ENCODE results near the gene ATRNL1. TPM values are rescaled to one million over a fixed set of nuclear protein-coding genes. Genes with fewer than 3 reads are reported as not detected.
"Not testable (repeated sequence)": the region's sequence is repeated elsewhere in the genome, so short reads cannot be mapped to it uniquely, and the experiment has no call there.

The ATRNL1 gene
- total RNA-seq, 2 experiments from 2014 or later = 0.41 to 1.0 TPM

DNA sequence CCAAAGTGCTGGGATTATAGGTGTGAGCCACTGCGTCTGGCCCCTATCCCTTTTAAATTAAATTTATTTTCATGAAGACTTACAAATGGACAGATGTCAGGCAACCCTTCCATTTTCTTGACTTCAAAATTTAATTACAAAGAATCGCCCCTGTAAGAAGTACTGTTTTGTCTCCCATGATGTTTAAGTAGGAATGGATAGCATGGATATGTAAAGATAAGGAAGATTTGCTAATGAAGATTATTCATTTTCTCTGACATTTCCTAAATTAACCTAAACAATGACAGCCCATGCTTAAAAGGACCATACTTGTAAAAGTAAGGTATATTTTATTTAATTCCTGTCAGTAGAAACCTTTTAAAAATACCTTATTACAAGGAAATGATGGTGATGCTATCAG is 627.0 kb downstream of the ATRNL1 start:
- Mint-ChIP-seq H3K27ac (no peak overlapping the region), H3K4me1 (no peaks in the 10 kb centered on the region), H3K27me3 (no peaks in the 10 kb centered on the region), H3K9me3 (peaks cover 4% of the 10 kb centered on the region), H3K4me3 (no peak overlapping the region), H3K36me3 (no peaks in the 10 kb centered on the region)
- DNase-seq = no peak

DNA sequence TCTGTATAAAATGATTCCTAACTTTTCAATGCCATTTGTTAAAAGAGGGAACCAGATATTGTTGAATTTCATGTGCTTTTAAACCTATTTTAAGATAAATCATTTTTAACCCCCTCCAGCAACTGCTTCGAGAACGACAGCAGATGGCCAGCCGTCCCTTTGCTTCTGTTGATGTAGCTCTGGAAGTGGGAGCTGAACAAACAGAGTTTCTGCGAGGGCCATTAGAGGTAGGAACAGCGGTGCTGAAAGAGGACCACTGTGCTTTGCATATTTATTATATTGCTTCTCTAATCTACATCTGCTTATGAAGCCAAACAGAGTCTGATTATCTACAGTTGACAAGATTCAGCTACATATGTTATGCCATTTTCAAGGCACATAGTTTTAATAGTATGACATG is 634.0 kb downstream of the ATRNL1 start:
- DNase-seq = no peak
- no peak overlapping the region for H3K27ac Mint-ChIP-seq
- no peaks in the 10 kb centered on the region for H3K4me1 Mint-ChIP-seq
- H3K9me3 Mint-ChIP-seq = peaks cover 2% of the 10 kb centered on the region
- H3K27me3 Mint-ChIP-seq = no peaks in the 10 kb centered on the region
- H3K36me3 Mint-ChIP-seq = no peaks in the 10 kb centered on the region
- H3K4me3 Mint-ChIP-seq = no peak overlapping the region

DNA sequence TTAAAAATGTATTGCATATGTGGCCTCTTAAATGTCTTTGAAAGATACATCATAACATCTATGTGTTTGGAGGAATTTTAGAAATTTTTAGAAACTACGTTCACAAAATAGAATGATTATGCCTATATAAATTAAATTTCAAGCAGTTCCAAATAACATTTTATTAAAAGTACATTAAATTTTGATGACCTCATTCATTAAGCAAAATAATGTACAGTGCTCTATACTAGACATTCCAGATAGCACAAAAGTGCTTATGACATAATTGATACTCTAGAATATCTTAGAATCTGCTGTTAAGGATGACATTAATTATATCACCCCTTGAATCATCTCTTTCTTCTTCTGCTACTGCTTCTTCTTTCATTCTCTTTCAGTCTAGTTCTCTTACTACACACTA is 650.9 kb downstream of the ATRNL1 start:
- H3K36me3 Mint-ChIP-seq = no peaks in the 10 kb centered on the region
- no peaks in the 10 kb centered on the region for H3K9me3 Mint-ChIP-seq
- H3K4me3 Mint-ChIP-seq = no peak overlapping the region
- no peak for DNase-seq
- H3K4me1 Mint-ChIP-seq = no peaks in the 10 kb centered on the region
- H3K27me3 Mint-ChIP-seq = no peaks in the 10 kb centered on the region
- no peak overlapping the region for H3K27ac Mint-ChIP-seq

DNA sequence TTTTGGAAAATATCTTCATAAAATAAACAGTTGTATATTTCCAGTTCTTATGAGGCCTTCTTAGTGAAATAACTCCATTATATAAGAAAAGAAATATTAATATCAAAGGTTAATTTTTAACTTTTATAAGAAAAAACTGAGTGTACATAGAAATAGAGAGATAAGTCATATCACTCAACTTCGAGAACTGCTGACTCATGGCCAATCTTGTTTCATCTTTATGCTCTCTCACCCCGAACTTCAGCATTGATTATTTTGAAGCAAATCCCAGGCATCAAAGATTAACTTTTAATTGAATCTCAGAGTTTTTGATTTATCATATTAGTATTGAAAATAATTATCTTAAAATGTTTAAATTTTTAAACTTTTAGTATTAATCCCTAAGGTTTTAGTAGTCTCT is 652.8 kb downstream of the ATRNL1 start:
- Mint-ChIP-seq H3K27ac (no peak overlapping the region), H3K4me1 (no peaks in the 10 kb centered on the region), H3K9me3 (no peaks in the 10 kb centered on the region), H3K4me3 (no peak overlapping the region), H3K36me3 (no peaks in the 10 kb centered on the region), H3K27me3 (no peaks in the 10 kb centered on the region)
- DNase-seq = no peak

DNA sequence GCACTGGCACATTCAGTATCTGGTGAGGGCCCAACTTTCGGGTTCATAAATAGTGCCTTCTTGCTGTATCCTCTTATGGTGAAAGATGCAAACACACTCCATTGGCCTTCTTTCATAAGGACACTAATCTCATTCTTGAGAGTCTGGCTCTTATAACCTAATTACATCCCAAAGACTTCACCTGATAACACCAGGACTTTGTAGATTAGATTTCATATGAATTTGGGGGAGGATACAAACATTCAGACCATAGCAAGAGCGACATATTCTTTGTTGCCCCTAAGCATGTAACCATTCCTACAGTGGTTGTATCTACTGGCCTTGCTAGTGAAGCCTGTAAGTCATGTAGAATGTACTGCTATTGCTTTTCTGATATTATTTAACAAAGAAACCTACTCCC is 654.6 kb downstream of the ATRNL1 start:
- Mint-ChIP-seq H3K4me3 (no peak overlapping the region), H3K27me3 (no peaks in the 10 kb centered on the region), H3K36me3 (no peaks in the 10 kb centered on the region)

DNA sequence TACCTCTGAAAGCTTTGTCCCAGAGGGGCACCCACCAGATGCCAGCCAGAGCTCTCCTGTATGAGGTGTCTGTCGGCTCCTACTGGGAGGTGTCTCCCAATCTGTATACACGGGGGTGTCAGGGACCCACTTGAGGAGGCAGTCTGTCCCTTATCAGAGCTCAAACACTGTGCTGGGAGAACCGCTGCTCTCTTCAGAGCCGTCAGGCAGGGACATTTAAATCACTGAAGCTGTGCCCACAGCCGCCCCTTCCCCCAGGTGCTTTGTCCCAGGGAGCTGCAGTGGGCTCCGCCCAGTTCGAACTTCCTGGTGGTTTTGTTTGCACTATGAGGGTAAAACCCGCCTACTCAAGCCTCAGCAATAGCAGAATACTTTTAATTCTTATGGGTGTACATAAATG is 665.3 kb downstream of the ATRNL1 start:
- H3K9me3 Mint-ChIP-seq = peaks cover 18% of the 10 kb centered on the region
- H3K27me3 Mint-ChIP-seq, H3K4me3 Mint-ChIP-seq, H3K27ac Mint-ChIP-seq, H3K4me1 Mint-ChIP-seq, H3K36me3 Mint-ChIP-seq, DNase-seq: not testable (repeated sequence)

More for the DNA sequence above, 654.6 kb downstream of the ATRNL1 start:
- Mint-ChIP-seq H3K4me1 (no peaks in the 10 kb centered on the region), H3K27ac (no peak overlapping the region), H3K9me3 (peaks cover 1% of the 10 kb centered on the region)
- no peak for DNase-seq

DNA sequence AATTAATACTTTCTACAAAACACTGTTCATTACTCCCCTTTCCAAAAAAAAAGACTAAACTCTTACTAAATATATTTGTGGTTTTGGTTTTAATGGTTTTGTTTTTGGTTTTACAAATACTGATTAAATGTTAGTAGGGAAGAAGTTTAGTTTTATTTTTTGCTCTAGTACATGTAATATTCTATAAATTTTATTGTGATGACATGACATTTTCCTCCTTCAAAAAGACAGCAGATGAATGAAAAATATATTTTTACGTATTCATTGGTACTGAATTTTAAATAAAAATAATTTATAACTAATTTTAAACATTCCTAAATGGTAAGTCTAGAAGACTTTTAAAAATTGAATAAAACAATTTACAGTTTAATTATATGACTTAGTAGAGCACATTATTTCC is 667.0 kb downstream of the ATRNL1 start:
- Mint-ChIP-seq H3K4me1 (no peaks in the 10 kb centered on the region), H3K27me3 (no peaks in the 10 kb centered on the region), H3K4me3 (no peak overlapping the region), H3K9me3 (peaks cover 11% of the 10 kb centered on the region), H3K36me3 (no peaks in the 10 kb centered on the region), H3K27ac (no peak overlapping the region)
- no peak for DNase-seq

DNA sequence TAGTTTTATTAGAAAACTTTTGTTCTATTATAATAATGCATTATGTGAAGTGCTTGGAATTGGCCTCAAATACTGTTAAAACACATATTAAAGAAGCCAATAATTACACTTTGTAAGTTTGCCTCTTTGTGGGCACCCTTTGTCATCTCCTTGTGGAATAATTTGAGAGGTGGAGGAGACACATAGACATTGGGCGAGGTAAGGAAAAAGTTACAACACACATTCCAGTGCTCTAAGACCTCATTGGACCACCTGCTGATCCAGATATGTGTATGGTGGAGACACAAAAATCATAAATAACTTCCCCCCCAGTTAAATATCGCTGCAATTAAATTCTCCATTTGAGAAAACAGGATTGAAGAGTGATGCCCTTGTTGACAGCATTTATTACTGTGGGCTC is 668.0 kb downstream of the ATRNL1 start:
- H3K27me3 Mint-ChIP-seq = no peaks in the 10 kb centered on the region
- no peaks in the 10 kb centered on the region for H3K36me3 Mint-ChIP-seq
- H3K4me3 Mint-ChIP-seq = no peak overlapping the region
- no peaks in the 10 kb centered on the region for H3K4me1 Mint-ChIP-seq
- no peak overlapping the region for H3K27ac Mint-ChIP-seq
- H3K9me3 Mint-ChIP-seq = peaks cover 6% of the 10 kb centered on the region
- no peak for DNase-seq

DNA sequence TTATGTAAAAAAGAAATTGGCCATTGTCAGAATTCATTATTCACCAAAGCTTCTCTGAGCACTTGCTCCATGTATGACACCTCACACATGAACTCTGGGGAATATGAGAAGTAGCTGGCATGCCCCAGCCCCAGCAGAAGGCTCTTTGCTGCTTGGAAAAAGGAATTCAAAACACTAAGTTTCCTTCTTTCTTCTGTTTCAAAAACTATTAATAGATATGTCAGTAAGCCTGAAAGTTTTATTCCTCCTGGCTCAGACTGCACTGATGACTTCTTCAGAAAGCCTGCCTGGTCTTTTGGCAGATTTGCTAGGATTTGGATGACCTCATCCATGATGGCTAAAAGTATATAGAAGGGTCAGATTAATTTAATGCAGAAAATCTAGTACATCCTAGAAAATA is 668.9 kb downstream of the ATRNL1 start:
- H3K27ac Mint-ChIP-seq = no peak overlapping the region
- H3K4me3 Mint-ChIP-seq = no peak overlapping the region
- no peak for DNase-seq
- H3K9me3 Mint-ChIP-seq = peaks cover 2% of the 10 kb centered on the region
- no peaks in the 10 kb centered on the region for H3K4me1 Mint-ChIP-seq
- H3K27me3 Mint-ChIP-seq = no peaks in the 10 kb centered on the region
- no peaks in the 10 kb centered on the region for H3K36me3 Mint-ChIP-seq

DNA sequence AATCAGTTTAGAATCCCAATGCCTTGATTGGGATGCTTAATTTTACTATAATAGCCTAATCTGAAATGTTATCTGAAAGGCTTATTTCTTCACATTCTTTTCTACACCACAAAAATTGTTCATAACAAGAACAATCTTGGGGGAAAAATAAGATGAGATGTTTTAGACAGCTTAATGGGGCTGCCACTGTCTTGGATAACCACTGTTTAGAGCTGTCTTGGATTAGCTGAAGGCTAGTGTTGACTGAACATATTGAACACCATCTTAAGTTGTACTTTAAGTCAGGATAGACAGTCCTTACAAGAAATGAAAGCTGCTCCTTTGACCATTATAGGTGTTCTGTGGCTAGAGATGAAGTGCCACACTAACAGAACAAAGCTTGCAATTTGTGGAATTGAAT is 678.6 kb downstream of the ATRNL1 start:
- no peaks in the 10 kb centered on the region for H3K4me1 Mint-ChIP-seq
- H3K4me3 Mint-ChIP-seq = no peak overlapping the region
- DNase-seq = no peak
- H3K36me3 Mint-ChIP-seq = no peaks in the 10 kb centered on the region
- H3K27me3 Mint-ChIP-seq = no peaks in the 10 kb centered on the region
- no peak overlapping the region for H3K27ac Mint-ChIP-seq
- no peaks in the 10 kb centered on the region for H3K9me3 Mint-ChIP-seq

DNA sequence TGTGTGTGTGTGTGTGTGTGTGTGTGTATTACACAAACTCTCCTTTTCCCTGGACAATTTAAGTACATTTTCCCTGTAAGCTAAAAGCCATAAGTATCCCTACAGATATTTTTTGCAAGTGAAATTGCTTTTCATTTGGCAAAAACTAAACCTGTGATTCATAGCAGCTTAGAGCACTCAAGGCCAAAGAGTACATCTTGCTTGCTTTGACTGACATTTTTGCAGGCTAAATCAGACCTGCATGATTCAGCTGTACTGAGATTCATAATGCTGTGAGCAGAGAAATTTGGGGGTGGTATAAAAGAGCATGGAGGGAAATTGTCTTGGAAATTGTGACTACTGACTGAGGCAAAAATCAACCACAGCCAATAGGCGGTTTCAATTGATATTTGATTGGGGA is 679.4 kb downstream of the ATRNL1 start:
- no peak for DNase-seq
- no peaks in the 10 kb centered on the region for H3K4me1 Mint-ChIP-seq
- no peaks in the 10 kb centered on the region for H3K9me3 Mint-ChIP-seq
- H3K27ac Mint-ChIP-seq = no peak overlapping the region
- H3K27me3 Mint-ChIP-seq = no peaks in the 10 kb centered on the region
- no peaks in the 10 kb centered on the region for H3K36me3 Mint-ChIP-seq
- no peak overlapping the region for H3K4me3 Mint-ChIP-seq

DNA sequence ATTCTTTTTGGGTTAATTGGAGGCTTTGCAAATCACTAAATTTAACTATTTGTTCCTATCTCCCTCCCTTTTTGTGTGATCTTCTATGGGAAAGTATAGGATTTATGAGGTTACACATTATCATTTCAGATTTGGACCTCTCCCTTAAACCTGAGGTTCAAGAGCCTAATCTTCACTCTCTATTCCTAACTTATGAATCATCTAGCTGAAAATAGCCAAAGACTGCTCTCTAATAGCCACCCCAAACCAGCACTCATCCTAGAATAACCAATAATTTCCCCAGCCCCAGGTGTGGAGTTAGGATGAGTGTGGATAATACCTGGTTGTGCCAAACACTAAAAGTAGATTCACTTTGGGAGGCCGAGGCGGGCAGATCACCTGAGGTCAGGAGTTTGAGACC is 680.7 kb downstream of the ATRNL1 start:
- H3K9me3 Mint-ChIP-seq = no peaks in the 10 kb centered on the region
- H3K27me3 Mint-ChIP-seq = no peaks in the 10 kb centered on the region
- DNase-seq = no peak
- H3K36me3 Mint-ChIP-seq = no peaks in the 10 kb centered on the region
- no peaks in the 10 kb centered on the region for H3K4me1 Mint-ChIP-seq
- H3K27ac Mint-ChIP-seq = no peak overlapping the region
- H3K4me3 Mint-ChIP-seq = no peak overlapping the region

DNA sequence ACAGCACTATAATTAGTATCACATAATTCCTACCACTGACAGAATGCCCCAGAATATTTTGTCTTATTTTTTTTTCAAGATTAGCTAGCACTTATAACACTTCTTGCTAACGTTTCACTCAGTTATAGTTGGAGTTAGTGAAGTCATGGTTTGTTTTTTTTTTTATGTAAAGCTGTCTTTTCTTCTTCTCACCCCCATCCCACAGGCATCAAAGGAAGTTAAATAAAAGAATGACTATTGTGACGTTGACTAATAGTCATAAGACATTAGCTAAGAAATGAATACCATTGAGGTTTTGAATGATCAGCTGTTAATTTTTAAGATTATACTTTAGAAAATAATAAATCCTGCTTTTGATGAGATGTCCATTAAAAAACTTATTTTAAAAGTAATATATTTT is 681.6 kb downstream of the ATRNL1 start:
- H3K27ac Mint-ChIP-seq = no peak overlapping the region
- no peaks in the 10 kb centered on the region for H3K9me3 Mint-ChIP-seq
- H3K27me3 Mint-ChIP-seq = no peaks in the 10 kb centered on the region
- no peak overlapping the region for H3K4me3 Mint-ChIP-seq
- no peak for DNase-seq
- no peaks in the 10 kb centered on the region for H3K36me3 Mint-ChIP-seq
- H3K4me1 Mint-ChIP-seq = no peaks in the 10 kb centered on the region

DNA sequence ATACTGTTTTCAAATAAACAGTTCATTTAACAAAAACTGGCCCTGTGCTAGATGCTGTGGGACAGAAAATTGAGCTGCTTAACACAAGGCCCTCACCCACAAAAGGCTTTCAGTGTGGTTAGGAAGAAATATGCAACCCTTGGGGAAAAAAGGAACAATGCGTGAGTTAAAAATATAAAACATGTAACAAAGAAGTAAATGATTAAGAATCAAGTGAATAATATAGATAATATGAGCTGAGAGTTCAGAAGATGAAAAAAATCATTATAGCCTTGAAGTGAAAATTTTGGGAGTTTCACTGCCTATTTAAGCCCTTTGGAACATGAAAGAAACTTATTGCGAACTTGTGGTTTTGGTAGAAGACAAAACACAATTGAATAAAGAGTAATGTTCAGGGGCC is 684.5 kb downstream of the ATRNL1 start:
- Mint-ChIP-seq H3K4me1 (no peaks in the 10 kb centered on the region), H3K27ac (no peak overlapping the region), H3K9me3 (peaks cover 2% of the 10 kb centered on the region), H3K4me3 (no peak overlapping the region), H3K36me3 (no peaks in the 10 kb centered on the region), H3K27me3 (no peaks in the 10 kb centered on the region)
- DNase-seq = no peak

DNA sequence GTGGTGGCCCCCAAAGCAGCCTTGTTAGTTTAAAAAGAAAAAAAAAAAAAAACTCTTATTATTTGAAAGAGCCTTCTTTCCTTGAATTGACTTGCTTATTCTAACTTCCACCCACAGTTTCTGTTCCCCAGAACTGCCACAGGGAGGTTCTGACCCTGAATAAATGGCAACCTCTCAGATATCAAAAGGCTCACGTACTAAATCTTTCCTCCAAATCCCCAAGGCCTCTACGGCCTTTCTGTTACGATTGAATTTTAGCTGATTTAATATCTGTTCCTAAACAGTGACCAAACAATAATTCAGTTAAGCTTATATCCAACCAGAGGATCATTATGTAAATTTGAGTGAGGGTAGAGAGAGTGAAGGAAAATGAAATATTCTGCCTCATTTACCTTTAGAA is 697.1 kb downstream of the ATRNL1 start:
- Mint-ChIP-seq H3K4me1 (no peaks in the 10 kb centered on the region), H3K36me3 (no peaks in the 10 kb centered on the region)

DNA sequence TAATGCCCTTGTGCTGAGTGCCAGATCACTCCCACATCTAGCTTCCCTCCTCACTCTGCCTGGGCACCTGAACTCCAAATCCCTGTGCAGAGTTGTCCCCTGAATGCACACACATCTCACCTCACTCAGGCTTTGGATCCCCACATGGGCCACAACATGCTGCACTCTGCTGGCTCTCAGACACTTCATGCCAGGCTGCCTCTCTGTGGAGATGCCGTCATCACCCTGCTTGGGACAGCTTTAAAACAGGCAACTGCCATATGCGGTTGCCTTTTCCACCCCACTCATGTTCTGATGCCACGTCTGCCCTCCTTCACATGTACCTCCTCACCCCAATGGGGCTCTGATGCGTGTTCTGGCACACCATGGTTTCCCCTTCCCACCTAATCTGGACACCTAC is 702.8 kb downstream of the ATRNL1 start:
- DNase-seq = no peak

More for the DNA sequence above, 697.1 kb downstream of the ATRNL1 start:
- Mint-ChIP-seq H3K9me3 (peaks cover 2% of the 10 kb centered on the region), H3K27me3 (no peaks in the 10 kb centered on the region), H3K27ac (no peak overlapping the region), H3K4me3 (no peak overlapping the region)
- no peak for DNase-seq

DNA sequence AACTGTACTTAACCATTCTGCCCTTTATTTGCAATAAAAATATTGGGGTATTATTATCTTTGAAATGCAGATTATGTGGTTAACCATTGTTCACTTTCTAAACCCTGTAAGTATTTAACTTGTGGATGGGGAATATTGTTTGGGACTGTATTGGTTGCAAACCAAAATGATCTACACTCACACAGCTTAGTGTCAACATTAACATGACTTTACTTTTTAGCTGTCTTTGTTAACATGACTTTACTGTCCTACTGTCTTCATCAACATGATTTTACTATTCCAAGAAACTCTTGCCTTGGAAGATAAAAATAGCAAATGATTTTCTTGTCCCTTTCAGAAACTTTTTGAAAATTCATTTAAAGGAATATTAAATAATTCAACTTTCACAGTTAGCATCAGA is 708.3 kb downstream of the ATRNL1 start:
- H3K4me1 Mint-ChIP-seq = no peaks in the 10 kb centered on the region
- H3K27ac Mint-ChIP-seq = no peak overlapping the region
- H3K9me3 Mint-ChIP-seq = peaks cover 1% of the 10 kb centered on the region
- no peak overlapping the region for H3K4me3 Mint-ChIP-seq
- no peak for DNase-seq
- no peaks in the 10 kb centered on the region for H3K36me3 Mint-ChIP-seq
- H3K27me3 Mint-ChIP-seq = peaks cover 5% of the 10 kb centered on the region

More for the DNA sequence above, 702.8 kb downstream of the ATRNL1 start:
- no peaks in the 10 kb centered on the region for H3K36me3 Mint-ChIP-seq
- no peaks in the 10 kb centered on the region for H3K27me3 Mint-ChIP-seq
- H3K27ac Mint-ChIP-seq = no peak overlapping the region
- no peak overlapping the region for H3K4me3 Mint-ChIP-seq
- peaks cover 3% of the 10 kb centered on the region for H3K9me3 Mint-ChIP-seq
- no peaks in the 10 kb centered on the region for H3K4me1 Mint-ChIP-seq

Data from activated naive CD8-positive, alpha-beta T cell treated with anti-CD3 and anti-CD28 coated beads for 36 hours (primary cell).